ENCODE data around the gene CTSD.

DNA sequence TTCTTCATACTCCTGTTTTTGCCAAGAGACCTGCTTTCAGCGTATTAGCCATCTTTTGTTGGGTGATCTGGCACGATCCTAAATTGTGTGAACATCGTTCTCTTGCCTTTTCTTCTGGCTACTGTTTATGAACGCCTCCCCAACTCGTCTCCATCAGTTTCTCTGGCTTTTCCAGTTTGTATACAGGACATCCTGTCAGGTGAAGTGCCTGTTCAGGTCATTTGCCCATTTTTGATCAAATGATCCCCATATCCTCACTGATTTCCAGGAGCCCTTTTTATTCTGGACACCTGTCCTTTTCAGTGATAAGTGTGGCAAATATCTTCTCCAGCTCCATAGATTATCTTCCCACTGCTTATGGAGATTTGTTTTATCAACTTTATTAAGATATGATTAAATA, 48.5 kb upstream of the CTSD start:
- TF ChIP-seq, protein P1, sequence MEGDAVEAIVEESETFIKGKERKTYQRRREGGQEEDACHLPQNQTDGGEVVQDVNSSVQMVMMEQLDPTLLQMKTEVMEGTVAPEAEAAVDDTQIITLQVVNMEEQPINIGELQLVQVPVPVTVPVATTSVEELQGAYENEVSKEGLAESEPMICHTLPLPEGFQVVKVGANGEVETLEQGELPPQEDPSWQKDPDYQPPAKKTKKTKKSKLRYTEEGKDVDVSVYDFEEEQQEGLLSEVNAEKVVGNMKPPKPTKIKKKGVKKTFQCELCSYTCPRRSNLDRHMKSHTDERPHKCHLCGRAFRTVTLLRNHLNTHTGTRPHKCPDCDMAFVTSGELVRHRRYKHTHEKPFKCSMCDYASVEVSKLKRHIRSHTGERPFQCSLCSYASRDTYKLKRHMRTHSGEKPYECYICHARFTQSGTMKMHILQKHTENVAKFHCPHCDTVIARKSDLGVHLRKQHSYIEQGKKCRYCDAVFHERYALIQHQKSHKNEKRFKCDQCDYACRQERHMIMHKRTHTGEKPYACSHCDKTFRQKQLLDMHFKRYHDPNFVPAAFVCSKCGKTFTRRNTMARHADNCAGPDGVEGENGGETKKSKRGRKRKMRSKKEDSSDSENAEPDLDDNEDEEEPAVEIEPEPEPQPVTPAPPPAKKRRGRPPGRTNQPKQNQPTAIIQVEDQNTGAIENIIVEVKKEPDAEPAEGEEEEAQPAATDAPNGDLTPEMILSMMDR (IDR thresholded peaks at IDR 0.05), result no peak
- TF ChIP-seq POLR2A (IDR thresholded peaks at IDR 0.05), result no peak
